ENCODE data around the gene KIF2C. TPM values are rescaled to one million over a fixed set of nuclear protein-coding genes. Genes with fewer than 3 reads are reported as not detected.

KIF2C gene
- 1 to 10 TPM; 1.6 to 6.6 (median 5.0) TPM for total RNA-seq
- polyA plus RNA-seq, result 1 to 10 TPM; 1.4 to 7.6 (median 2.9) TPM
- long read RNA-seq, donor 1, partial matches to known transcripts, result 0 of 2 reads
- long read RNA-seq, donor 1, other reads (novel, unspliced or antisense), result 0 of 2 reads
- long read RNA-seq, donor 2, partial matches to known transcripts, result 0 of 2 reads
- long read RNA-seq, donor 2, other reads (novel, unspliced or antisense), result 0 of 2 reads

- H3K9me3 ChIP-seq, result no peaks in the 10 kb centered on the region
- no peaks in the 10 kb centered on the region for H3K27me3 ChIP-seq (replicated peaks in 1 of 7)
- TF ChIP-seq, protein P1, sequence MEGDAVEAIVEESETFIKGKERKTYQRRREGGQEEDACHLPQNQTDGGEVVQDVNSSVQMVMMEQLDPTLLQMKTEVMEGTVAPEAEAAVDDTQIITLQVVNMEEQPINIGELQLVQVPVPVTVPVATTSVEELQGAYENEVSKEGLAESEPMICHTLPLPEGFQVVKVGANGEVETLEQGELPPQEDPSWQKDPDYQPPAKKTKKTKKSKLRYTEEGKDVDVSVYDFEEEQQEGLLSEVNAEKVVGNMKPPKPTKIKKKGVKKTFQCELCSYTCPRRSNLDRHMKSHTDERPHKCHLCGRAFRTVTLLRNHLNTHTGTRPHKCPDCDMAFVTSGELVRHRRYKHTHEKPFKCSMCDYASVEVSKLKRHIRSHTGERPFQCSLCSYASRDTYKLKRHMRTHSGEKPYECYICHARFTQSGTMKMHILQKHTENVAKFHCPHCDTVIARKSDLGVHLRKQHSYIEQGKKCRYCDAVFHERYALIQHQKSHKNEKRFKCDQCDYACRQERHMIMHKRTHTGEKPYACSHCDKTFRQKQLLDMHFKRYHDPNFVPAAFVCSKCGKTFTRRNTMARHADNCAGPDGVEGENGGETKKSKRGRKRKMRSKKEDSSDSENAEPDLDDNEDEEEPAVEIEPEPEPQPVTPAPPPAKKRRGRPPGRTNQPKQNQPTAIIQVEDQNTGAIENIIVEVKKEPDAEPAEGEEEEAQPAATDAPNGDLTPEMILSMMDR (IDR thresholded peaks at IDR 0.05 in 8 of 11, conservative IDR thresholded peaks at IDR 0.05 in 3 of 11), result peak in 5 of 11 experiments; percentile 13 to 65 (median 47)
- TF ChIP-seq POLR2A (IDR thresholded peaks at IDR 0.05) (peak in 2 of 3 donors; percentile 21 to 25), POLR2AphosphoS5 (IDR thresholded peaks at IDR 0.05) (peak; percentile 94 to 97 (median 96))
- H3K4me3 ChIP-seq, result peak within 1 kb of the TSS; percentile 39 to 73 (median 48)
- DNase-seq, result peak; percentile 99
- intact Hi-C loops (cut with DNase I; ENCODE audit: low total_unique reads), result loop anchor here (10.0 kb wide), 1 partner anchor 45 kb away; the partner anchor contains the start of gene BEST4
- peaks cover 4 to 19% (median 14%) of the 10 kb centered on the region in 6 donors for H3K4me1 ChIP-seq
- WGBS, 5 donors, result 0% methylated on average over 41 to 57 of the region's 57 CpGs
- H3K27ac ChIP-seq, result peak within 1 kb of the TSS; percentile 85 to 93 (median 90)
- H3K36me3 ChIP-seq, result peaks cover 0 to 9% (median 0%) of the 10 kb centered on the region in 6 donors
Observed at GRCh38 chr1:44739307-44740178, at the start of gene KIF2C. KIF2C (plus strand) TSS chr1:44739837; CDS start chr1:44739933, 96 bp downstream.

- intact Hi-C loops (cut with DNase I; ENCODE audit: low total_unique reads), result no loop called here
Observed at GRCh38 chr1:44693159-44693558, 46.5 kb upstream of the KIF2C start.

GRCh38 chr1:44693900-44694299 lies 45.7 kb upstream of the KIF2C start:
- no peak for TF ChIP-seq POLR2A (IDR thresholded peaks at IDR 0.05)
- TF ChIP-seq POLR2AphosphoS5 (IDR thresholded peaks at IDR 0.05), result no peak
- TF ChIP-seq, protein P1 (IDR thresholded peaks at IDR 0.05 in 8 of 11, conservative IDR thresholded peaks at IDR 0.05 in 3 of 11), result no peak
- H3K36me3 ChIP-seq, result no peaks in the 10 kb centered on the region
- H3K9me3 ChIP-seq, result no peaks in the 10 kb centered on the region
- H3K27ac ChIP-seq, result no peak overlapping the region
- H3K27me3 ChIP-seq (replicated peaks in 1 of 7), result no peaks in the 10 kb centered on the region
- intact Hi-C loops (cut with DNase I; ENCODE audit: low total_unique reads), result no loop called here
- H3K4me1 ChIP-seq, result peaks cover 0 to 44% (median 30%) of the 10 kb centered on the region in 6 donors
- 92 to 99% (median 96%) methylated on average over 3 of the region's 3 CpGs for WGBS, 5 donors
- no peak overlapping the region for H3K4me3 ChIP-seq
- no peak for DNase-seq

More at GRCh38 chr1:44693159-44693558, 46.5 kb upstream of the KIF2C start:
- TF ChIP-seq POLR2A (IDR thresholded peaks at IDR 0.05) (no peak), POLR2AphosphoS5 (IDR thresholded peaks at IDR 0.05) (no peak)
- TF ChIP-seq, protein P1 (IDR thresholded peaks at IDR 0.05 in 8 of 11, conservative IDR thresholded peaks at IDR 0.05 in 3 of 11), result no peak
- WGBS, 5 donors, result 67 to 93% (median 82%) methylated on average over 2 of the region's 2 CpGs
- H3K36me3 ChIP-seq, result no peaks in the 10 kb centered on the region
- H3K4me3 ChIP-seq, result no peak overlapping the region
- H3K9me3 ChIP-seq, result no peaks in the 10 kb centered on the region
- H3K27me3 ChIP-seq (replicated peaks in 1 of 7), result no peaks in the 10 kb centered on the region
- H3K27ac ChIP-seq, result no peak overlapping the region
- peak; percentile 37 for DNase-seq
- peaks cover 0 to 37% (median 23%) of the 10 kb centered on the region in 6 donors for H3K4me1 ChIP-seq

All from spleen (tissue), 13 donors.